BJ (cell line): ENCODE data around the gene PPP4R4. TPM values are rescaled to one million over a fixed set of nuclear protein-coding genes. Genes with fewer than 3 reads are reported as not detected.

Experiments used
- CTCF ChIA-PET: fragments of 350-600 bp; formaldehyde crosslinking; extraction: SDS; loops from one replicate; lab custom pipeline; 2021; ENCODE audit warnings: antibody characterized with exemption, inconsistent platforms; lab: Yijun Ruan, JAX
- POLR2A ChIA-PET: fragments of 300-600 bp; sonication (Branson Sonifier 250); formaldehyde crosslinking; extraction: SDS; loops from one replicate; lab custom pipeline; 2021; ENCODE audit warnings: antibody characterized with exemption; lab: Charles Lee
- DNase-seq: peaks from one replicate; pipeline ENCODE4 v3.0.0-alpha.2; 2011; ENCODE audit warnings: low read depth
- H3K27me3 ChIP-seq: 2 replicates; pipeline ENCODE4 v1.6.0; 2011; ENCODE audit warnings: low read length; ENCODE audit not compliant: control insufficient read depth, insufficient read depth
- H3K36me3 ChIP-seq: 2 replicates; pipeline ENCODE4 v1.5.1; 2011; ENCODE audit warnings: low read length; ENCODE audit not compliant: control insufficient read depth, insufficient read depth
- H3K4me3 ChIP-seq: 2 replicates; pipeline ENCODE4 v1.5.1; 2011; ENCODE audit warnings: low read depth, mild to moderate bottlenecking, control low read depth, low read length
- polyA plus RNA-seq: library from polyadenylated mRNA; depleted of rRNA; stranded (reverse); fragments of >200 nt; gene quantifications from 2 replicates; pipeline ENCODE4 v1.2.3, GENCODE V29; 2011
- TF ChIP-seq, protein P1 (sequence below): IDR thresholded peaks from 2 replicates; pipeline ENCODE4 v1.5.1; 2011; ENCODE audit warnings: low read depth, mild to moderate bottlenecking, control low read depth, inconsistent platforms, low read length, moderate library complexity; ENCODE audit not compliant: insufficient read depth

Gene PPP4R4
- polyA plus RNA-seq, 1 experiment: 0.37 TPM

DNA sequence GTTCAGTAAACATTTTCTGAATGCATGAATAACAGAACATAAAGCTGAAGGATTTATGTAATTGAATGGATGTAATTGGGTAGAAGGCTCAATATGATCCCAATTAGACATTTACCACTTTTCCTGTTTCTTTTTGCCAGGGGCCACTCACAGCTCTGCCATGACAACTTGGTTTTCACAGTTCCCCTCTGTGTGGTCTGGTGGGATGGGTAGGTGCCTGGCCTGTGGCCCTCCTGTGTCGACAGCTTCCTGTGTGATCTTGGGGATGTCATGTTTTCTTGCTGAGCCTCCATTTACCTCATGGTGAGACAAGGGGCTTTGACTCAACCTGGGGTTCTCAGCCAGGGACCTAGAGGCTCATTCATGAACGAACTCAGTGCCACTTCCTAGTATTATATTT lies 131.5 kb downstream of the PPP4R4 start:
- no peak for DNase-seq
- ChIA-PET CTCF (no interaction called here), POLR2A (no interaction called here)
- TF ChIP-seq, protein P1, sequence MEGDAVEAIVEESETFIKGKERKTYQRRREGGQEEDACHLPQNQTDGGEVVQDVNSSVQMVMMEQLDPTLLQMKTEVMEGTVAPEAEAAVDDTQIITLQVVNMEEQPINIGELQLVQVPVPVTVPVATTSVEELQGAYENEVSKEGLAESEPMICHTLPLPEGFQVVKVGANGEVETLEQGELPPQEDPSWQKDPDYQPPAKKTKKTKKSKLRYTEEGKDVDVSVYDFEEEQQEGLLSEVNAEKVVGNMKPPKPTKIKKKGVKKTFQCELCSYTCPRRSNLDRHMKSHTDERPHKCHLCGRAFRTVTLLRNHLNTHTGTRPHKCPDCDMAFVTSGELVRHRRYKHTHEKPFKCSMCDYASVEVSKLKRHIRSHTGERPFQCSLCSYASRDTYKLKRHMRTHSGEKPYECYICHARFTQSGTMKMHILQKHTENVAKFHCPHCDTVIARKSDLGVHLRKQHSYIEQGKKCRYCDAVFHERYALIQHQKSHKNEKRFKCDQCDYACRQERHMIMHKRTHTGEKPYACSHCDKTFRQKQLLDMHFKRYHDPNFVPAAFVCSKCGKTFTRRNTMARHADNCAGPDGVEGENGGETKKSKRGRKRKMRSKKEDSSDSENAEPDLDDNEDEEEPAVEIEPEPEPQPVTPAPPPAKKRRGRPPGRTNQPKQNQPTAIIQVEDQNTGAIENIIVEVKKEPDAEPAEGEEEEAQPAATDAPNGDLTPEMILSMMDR: no peak
- Histone ChIP-seq H3K27me3 (no peaks in the 10 kb centered on the region), H3K36me3 (no peaks in the 10 kb centered on the region), H3K4me3 (no peak overlapping the region)

- no peaks in the 10 kb centered on the region for H3K27me3 ChIP-seq
- TF ChIP-seq, protein P1: no peak
- no peak overlapping the region for H3K4me3 ChIP-seq
- POLR2A ChIA-PET: no interaction called here
- CTCF ChIA-PET: no interaction called here
- no peak for DNase-seq
- no peaks in the 10 kb centered on the region for H3K36me3 ChIP-seq
Observed at GRCh38 chr14:94306047-94306978, 132.2 kb downstream of the PPP4R4 start.

DNA sequence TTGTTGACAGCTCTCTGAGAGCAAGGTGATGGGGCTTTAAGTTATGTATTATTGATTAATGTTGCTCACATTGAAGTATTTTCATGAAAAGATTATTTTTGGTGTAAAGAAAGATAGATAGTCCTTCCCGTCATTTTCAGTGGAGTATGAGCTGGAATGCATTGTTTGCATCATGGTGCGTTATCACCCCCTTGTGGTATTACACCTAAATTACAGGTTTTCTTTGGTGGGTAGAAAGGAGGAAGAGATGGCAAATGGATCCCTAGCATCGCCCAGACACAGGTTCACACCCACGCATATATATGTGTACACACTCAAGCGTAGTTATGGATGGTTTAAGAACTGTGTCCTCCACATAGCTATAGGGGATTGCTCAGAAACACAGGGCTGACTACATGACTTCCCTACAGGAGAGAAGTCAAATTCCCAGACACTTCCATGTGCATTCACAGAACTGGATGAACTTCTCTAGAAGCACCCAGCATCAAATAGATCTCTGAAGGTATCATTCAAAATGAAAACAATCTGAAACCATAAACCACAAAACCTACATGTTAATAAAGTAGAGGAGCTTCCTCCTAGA lies 133.4 kb downstream of the PPP4R4 start:
- ChIA-PET CTCF (no interaction called here), POLR2A (no interaction called here)
- TF ChIP-seq, protein P1: 0 out of 2 replicates have a peak, but pooled peaks have one; percentile 18
- DNase-seq: no peak
- Histone ChIP-seq H3K4me3 (no peak overlapping the region), H3K36me3 (no peaks in the 10 kb centered on the region), H3K27me3 (no peaks in the 10 kb centered on the region)

GRCh38 chr14:94309721-94310120 lies 135.6 kb downstream of the PPP4R4 start:
- POLR2A ChIA-PET: no interaction called here
- Histone ChIP-seq H3K27me3 (no peaks in the 10 kb centered on the region), H3K4me3 (no peak overlapping the region), H3K36me3 (no peaks in the 10 kb centered on the region)
- CTCF ChIA-PET: no interaction called here
- DNase-seq: no peak
- TF ChIP-seq, protein P1: no peak

DNA sequence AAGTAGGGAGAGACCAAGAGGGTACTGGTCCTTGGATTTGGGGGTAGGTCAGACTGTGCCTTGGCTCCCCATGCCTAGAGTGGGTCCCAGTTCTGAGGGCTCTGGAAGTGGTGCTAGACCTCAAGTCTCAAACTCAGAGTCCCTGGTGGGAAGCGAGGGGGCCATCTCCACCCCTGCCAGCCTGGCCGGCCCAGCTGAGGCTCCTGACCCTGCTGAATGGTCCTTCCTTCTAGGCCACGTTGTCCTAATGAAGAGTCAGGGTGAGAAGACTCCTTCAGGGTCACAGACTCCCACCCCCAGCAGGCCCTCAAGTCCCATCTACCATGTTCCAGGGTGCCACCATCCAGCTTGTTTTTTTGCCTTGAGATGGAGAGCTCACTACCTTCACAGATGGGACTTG lies 136.1 kb downstream of the PPP4R4 start:
- CTCF ChIA-PET: no interaction called here
- Histone ChIP-seq H3K27me3 (no peaks in the 10 kb centered on the region), H3K36me3 (no peaks in the 10 kb centered on the region), H3K4me3 (no peak overlapping the region)
- TF ChIP-seq, protein P1: no peak
- POLR2A ChIA-PET: no interaction called here
- no peak for DNase-seq
